ENCODE measurements around the gene CYP19A1. TPM values are rescaled to one million over a fixed set of nuclear protein-coding genes. Genes with fewer than 3 reads are reported as not detected.

Gene CYP19A1
- total RNA-seq, 1 experiment from 2014 or later = not detected

DNA sequence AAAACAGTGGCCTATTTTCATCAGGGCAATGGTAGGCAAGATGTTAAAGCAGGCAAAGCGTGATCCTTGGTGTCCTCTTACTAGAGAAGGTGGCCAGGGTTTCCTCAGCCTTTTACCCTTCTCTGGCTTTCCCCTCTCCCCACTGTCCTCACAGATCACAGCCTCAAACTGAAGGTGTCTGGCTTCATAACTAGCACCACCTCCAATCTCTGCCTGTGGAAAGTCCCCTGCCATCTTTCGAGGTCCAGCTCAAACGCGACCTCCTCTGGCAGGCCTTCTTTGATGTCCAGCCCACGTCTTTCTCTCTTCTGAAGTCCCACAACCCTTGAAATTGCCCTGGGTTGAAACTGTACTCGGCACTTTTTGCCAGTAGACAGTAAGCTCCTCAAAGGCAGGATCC is 35.9 kb downstream of the CYP19A1 start:
- ChIA-PET POLR2A (no interaction called here), CTCF (no interaction called here)
- TF ChIP-seq, protein P1, sequence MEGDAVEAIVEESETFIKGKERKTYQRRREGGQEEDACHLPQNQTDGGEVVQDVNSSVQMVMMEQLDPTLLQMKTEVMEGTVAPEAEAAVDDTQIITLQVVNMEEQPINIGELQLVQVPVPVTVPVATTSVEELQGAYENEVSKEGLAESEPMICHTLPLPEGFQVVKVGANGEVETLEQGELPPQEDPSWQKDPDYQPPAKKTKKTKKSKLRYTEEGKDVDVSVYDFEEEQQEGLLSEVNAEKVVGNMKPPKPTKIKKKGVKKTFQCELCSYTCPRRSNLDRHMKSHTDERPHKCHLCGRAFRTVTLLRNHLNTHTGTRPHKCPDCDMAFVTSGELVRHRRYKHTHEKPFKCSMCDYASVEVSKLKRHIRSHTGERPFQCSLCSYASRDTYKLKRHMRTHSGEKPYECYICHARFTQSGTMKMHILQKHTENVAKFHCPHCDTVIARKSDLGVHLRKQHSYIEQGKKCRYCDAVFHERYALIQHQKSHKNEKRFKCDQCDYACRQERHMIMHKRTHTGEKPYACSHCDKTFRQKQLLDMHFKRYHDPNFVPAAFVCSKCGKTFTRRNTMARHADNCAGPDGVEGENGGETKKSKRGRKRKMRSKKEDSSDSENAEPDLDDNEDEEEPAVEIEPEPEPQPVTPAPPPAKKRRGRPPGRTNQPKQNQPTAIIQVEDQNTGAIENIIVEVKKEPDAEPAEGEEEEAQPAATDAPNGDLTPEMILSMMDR (IDR thresholded peaks at IDR 0.05) = no peak
- TF ChIP-seq, protein P2, sequence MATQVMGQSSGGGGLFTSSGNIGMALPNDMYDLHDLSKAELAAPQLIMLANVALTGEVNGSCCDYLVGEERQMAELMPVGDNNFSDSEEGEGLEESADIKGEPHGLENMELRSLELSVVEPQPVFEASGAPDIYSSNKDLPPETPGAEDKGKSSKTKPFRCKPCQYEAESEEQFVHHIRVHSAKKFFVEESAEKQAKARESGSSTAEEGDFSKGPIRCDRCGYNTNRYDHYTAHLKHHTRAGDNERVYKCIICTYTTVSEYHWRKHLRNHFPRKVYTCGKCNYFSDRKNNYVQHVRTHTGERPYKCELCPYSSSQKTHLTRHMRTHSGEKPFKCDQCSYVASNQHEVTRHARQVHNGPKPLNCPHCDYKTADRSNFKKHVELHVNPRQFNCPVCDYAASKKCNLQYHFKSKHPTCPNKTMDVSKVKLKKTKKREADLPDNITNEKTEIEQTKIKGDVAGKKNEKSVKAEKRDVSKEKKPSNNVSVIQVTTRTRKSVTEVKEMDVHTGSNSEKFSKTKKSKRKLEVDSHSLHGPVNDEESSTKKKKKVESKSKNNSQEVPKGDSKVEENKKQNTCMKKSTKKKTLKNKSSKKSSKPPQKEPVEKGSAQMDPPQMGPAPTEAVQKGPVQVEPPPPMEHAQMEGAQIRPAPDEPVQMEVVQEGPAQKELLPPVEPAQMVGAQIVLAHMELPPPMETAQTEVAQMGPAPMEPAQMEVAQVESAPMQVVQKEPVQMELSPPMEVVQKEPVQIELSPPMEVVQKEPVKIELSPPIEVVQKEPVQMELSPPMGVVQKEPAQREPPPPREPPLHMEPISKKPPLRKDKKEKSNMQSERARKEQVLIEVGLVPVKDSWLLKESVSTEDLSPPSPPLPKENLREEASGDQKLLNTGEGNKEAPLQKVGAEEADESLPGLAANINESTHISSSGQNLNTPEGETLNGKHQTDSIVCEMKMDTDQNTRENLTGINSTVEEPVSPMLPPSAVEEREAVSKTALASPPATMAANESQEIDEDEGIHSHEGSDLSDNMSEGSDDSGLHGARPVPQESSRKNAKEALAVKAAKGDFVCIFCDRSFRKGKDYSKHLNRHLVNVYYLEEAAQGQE (IDR thresholded peaks at IDR 0.05; ENCODE audit: insufficient read depth in 1 of 2, low read depth in 2 of 2, low read length in 1 of 2) = no peak
- in situ Hi-C loops (cut with HindIII; ENCODE audit: low pct_unique_long_range_greater_than_20kb, low sequenced_read_pairs) = no loop called here
- intact Hi-C loops (cut with micrococcal nuclease; ENCODE audit: unreplicated experiment) = no loop called here
- H3K27ac ChIP-seq (ENCODE audit: low read length) = no peak overlapping the region
- H3K9me3 ChIP-seq (ENCODE audit: control insufficient read depth, insufficient read depth, low read depth, low read length) = no peaks in the 10 kb centered on the region
- no peak overlapping the region for H3K4me3 ChIP-seq (ENCODE audit: low read depth in 2 of 2, low read length in 2 of 2)
- no peaks in the 10 kb centered on the region for H3K36me3 ChIP-seq (ENCODE audit: control insufficient read depth, insufficient read depth, low read length)
- no peak for ATAC-seq
- DNase-seq (ENCODE audit: low read depth, low spot score) = no peak
- H3K4me1 ChIP-seq (ENCODE audit: control insufficient read depth, insufficient read depth, low read length) = no peaks in the 10 kb centered on the region
- no TSS peak for BruUV-seq (replicated peaks)
- peaks cover 8% of the 10 kb centered on the region for H3K27me3 ChIP-seq (ENCODE audit: control insufficient read depth, insufficient read depth, low read length)

DNA sequence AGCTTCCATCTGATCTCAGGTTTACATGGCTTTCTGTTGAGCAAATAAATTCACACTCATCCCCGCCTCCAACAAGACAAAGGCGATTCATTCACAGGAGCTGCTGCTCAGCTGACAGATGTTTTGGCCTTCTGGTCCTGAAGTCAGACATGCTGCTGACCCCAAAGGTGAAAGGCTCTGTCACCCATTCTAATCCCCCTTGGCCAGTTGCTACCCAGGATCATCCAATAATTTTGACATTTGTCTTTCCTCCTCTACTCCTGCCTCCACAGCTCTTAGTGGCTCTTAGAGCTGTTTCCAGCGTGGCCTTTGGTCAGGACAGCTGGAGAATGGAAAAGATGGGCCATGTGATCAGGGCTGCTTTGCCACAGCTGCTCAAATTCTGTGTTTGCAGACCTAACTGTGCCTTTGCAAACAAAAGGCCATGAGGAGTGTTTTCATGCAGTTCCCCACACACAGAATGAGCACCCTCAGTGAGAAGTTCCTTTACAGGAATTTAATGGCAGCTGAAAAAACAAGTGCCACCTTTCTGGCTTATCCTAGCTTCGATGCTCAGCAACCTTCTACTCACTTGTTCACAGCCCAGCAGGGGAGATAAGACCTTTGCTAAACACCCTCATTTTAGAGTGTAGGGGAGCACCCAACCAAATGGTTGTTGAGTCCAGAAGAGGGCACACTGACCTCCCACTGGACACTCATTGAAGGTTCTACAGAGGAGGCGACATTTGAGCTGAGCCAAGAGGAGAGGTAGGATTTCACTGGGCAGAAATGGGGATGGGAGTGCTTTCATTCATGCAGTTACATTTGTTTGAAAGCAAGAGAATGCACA is 39.0 kb downstream of the CYP19A1 start:
- TF ChIP-seq TCF7L2 (IDR thresholded peaks at IDR 0.05; ENCODE audit: low read depth, low read length) = no peak
- no peak for TF ChIP-seq POLR2AphosphoS5 (IDR thresholded peaks at IDR 0.05; ENCODE audit: low read depth, low read length)
- TF ChIP-seq, protein P2 (IDR thresholded peaks at IDR 0.05; ENCODE audit: insufficient read depth in 1 of 2, low read depth in 2 of 2, low read length in 1 of 2) = no peak
- no peak for TF ChIP-seq SIN3A (IDR thresholded peaks at IDR 0.05; ENCODE audit: borderline replicate concordance, insufficient read depth, low read depth, low read length)
- TF ChIP-seq, protein P1 (IDR thresholded peaks at IDR 0.05) = no peak
- BruUV-seq (replicated peaks) = no TSS peak
- POLR2A ChIA-PET = no interaction called here
- no peaks in the 10 kb centered on the region for H3K36me3 ChIP-seq (ENCODE audit: control insufficient read depth, insufficient read depth, low read length)
- no peaks in the 10 kb centered on the region for H3K27me3 ChIP-seq (ENCODE audit: control insufficient read depth, insufficient read depth, low read length)
- H3K4me3 ChIP-seq (ENCODE audit: low read depth in 2 of 2, low read length in 2 of 2) = no peak overlapping the region
- in situ Hi-C loops (cut with HindIII; ENCODE audit: low pct_unique_long_range_greater_than_20kb, low sequenced_read_pairs) = no loop called here
- no peaks in the 10 kb centered on the region for H3K4me1 ChIP-seq (ENCODE audit: control insufficient read depth, insufficient read depth, low read length)
- H3K27ac ChIP-seq (ENCODE audit: low read length) = no peak overlapping the region
- no peak for ATAC-seq
- CTCF ChIA-PET = no interaction called here
- intact Hi-C loops (cut with micrococcal nuclease; ENCODE audit: unreplicated experiment) = no loop called here
- DNase-seq (ENCODE audit: low read depth, low spot score) = no peak
- H3K9me3 ChIP-seq (ENCODE audit: control insufficient read depth, insufficient read depth, low read depth, low read length) = no peaks in the 10 kb centered on the region
